ENCODE measurements around the gene MAP4K2. TPM values are rescaled to one million over a fixed set of nuclear protein-coding genes. Genes with fewer than 3 reads are reported as not detected.

MAP4K2 gene
- total and polyA plus RNA-seq, 2 of the 4 experiments (the other 2 are of a cell fraction) = 11.7 to 16.6 TPM

- 30% methylated on average over 5 of the region's 21 CpGs; no CpG with 5 or more reads in 1 of the 2 experiments for whole genome bisulfite sequencing, 2 experiments (ENCODE audit: extremely low coverage in 2 of 2, insufficient read length in 1 of 2)
- POLR2A ChIA-PET (ENCODE audit: unreplicated experiment) = no interaction called here
- no peak for ATAC-seq (ENCODE audit: low read depth)
These were observed 43.8 kb downstream of the MAP4K2 start for GRCh38 chr11:64759131-64759721.

More at GRCh38 chr11:64759131-64759721, 43.8 kb downstream of the MAP4K2 start:
- H3K4me1 ChIP-seq (ENCODE audit: control insufficient read depth, insufficient read depth, low read length) = peaks cover 17% of the 10 kb centered on the region
- H3K14ac ChIP-seq (replicated peaks; ENCODE audit: low read depth, low read length) = no peak overlapping the region
- H3K9ac ChIP-seq (ENCODE audit: low read depth, low read length) = no peak overlapping the region
- no TSS peak for BruUV-seq (replicated peaks)
- DNase-seq = no peak
- no peak overlapping the region for H3K18ac ChIP-seq (ENCODE audit: low read depth, low read length)
- no peak overlapping the region for H2BK120ac ChIP-seq (ENCODE audit: low read depth, low read length)
- no peak overlapping the region for H3K4me3 ChIP-seq (ENCODE audit: insufficient read depth, low read depth, low read length)
- peaks cover 26% of the 10 kb centered on the region for H4K20me1 ChIP-seq (ENCODE audit: insufficient read depth, low read length)
- H3K56ac ChIP-seq (ENCODE audit: extremely low read depth, insufficient read depth, low read length) = no peak overlapping the region
- H2BK5ac ChIP-seq (ENCODE audit: low read depth, low read length, poor library complexity, severe bottlenecking) = no peak overlapping the region
- no peak overlapping the region for H2AK9ac ChIP-seq (replicated peaks; ENCODE audit: low read depth, low read length, poor library complexity)
- no peak overlapping the region for H2AK5ac ChIP-seq (ENCODE audit: low read depth, low read length)
- H2BK15ac ChIP-seq (ENCODE audit: low read depth, low read length) = no peak overlapping the region
- no peak overlapping the region for H4K5ac ChIP-seq (ENCODE audit: low read depth, low read length)
- H4K91ac ChIP-seq (ENCODE audit: insufficient read depth, low read depth, low read length) = no peak overlapping the region
- in situ Hi-C loops (cut with MboI; ENCODE audit: low sequenced_read_pairs) (no loop called here), intact Hi-C loops (cut with micrococcal nuclease) (no loop called here), dilution Hi-C loops (cut with HindIII; ENCODE audit: low sequenced_read_pairs, unreplicated experiment) (no loop called here)
- peaks cover 23% of the 10 kb centered on the region for H3K36me3 ChIP-seq (ENCODE audit: control insufficient read depth, insufficient read depth, low read length)
- no peak overlapping the region for H3K23ac ChIP-seq (ENCODE audit: low read depth, low read length)
- TF ChIP-seq RCOR1 (IDR thresholded peaks at IDR 0.05; ENCODE audit: insufficient replicate concordance, low read length) = no peak
- TF ChIP-seq CTCF (conservative IDR thresholded peaks at IDR 0.05; ENCODE audit: low read depth, low read length) = no peak
- TF ChIP-seq RAD21 (IDR thresholded peaks at IDR 0.05; ENCODE audit: low read length) = no peak
- no peak for TF ChIP-seq BHLHE40 (IDR thresholded peaks at IDR 0.05; ENCODE audit: low read depth, low read length)
- TF ChIP-seq USF2 (IDR thresholded peaks at IDR 0.05; ENCODE audit: low read depth, low read length) = no peak
- no peak for TF ChIP-seq MXI1 (IDR thresholded peaks at IDR 0.05; ENCODE audit: borderline replicate concordance, low read depth, low read length)
- TF ChIP-seq SMC3 (IDR thresholded peaks at IDR 0.05; ENCODE audit: low read depth, low read length) = no peak
- TF ChIP-seq MAZ (IDR thresholded peaks at IDR 0.05; ENCODE audit: borderline replicate concordance, low read depth, low read length) = no peak
- TF ChIP-seq ELK1 (IDR thresholded peaks at IDR 0.05; ENCODE audit: borderline replicate concordance, low read depth, low read length) = no peak
- TF ChIP-seq POLR2A (IDR thresholded peaks at IDR 0.05; ENCODE audit: low read depth, low read length) = no peak
- no peak overlapping the region for H3K4me2 ChIP-seq (ENCODE audit: low read depth, low read length)
- H3K9me1 ChIP-seq (ENCODE audit: insufficient read depth, low read length) = peaks cover 14% of the 10 kb centered on the region; the same call in 1 of the 2 replicates
- H2AFZ ChIP-seq (replicated peaks; ENCODE audit: low read length, poor library complexity) = no peak overlapping the region
- H4K8ac ChIP-seq (ENCODE audit: low read depth in 2 of 2, low read length in 2 of 2) = no peak overlapping the region
- H2BK20ac ChIP-seq (ENCODE audit: low read depth, low read length) = no peak overlapping the region
- H3K79me1 ChIP-seq (ENCODE audit: low read depth in 1 of 2, low read length in 2 of 2) = peaks cover 9 to 25% of the 10 kb centered on the region in 2 experiments; a peak in 3 of 4 replicates
- CTCF ChIA-PET = no interaction called here
- no peak overlapping the region for H3K27ac ChIP-seq (ENCODE audit: insufficient read depth, low read length)
- H3K9me3 ChIP-seq (ENCODE audit: control insufficient read depth, insufficient read depth, low read length) = no peaks in the 10 kb centered on the region
- H3K27me3 ChIP-seq (ENCODE audit: control insufficient read depth, insufficient read depth, low read length) = no peaks in the 10 kb centered on the region
- H3K4ac ChIP-seq (ENCODE audit: low read depth, low read length) = no peak overlapping the region

Measured in IMR-90 (cell line).